NCI-H1436 (cell line): ENCODE measurements around the gene SEMA5A.

Source experiments
- DNase-seq: peaks from one replicate; lab custom pipeline; 2025; lab: John Stamatoyannopoulos, UW

Gene SEMA5A

GRCh38 chr5:9545136-9545991 is 511 bp downstream of the SEMA5A start:
- no peak for DNase-seq

- DNase-seq = no peak
Observed at GRCh38 chr5:9544502-9545135, 1.3 kb downstream of the SEMA5A start.

- no peak for DNase-seq
Observed at GRCh38 chr5:9544056-9544455, 1.8 kb downstream of the SEMA5A start.

GRCh38 chr5:9543311-9543920 is 2.5 kb downstream of the SEMA5A start:
- no peak for DNase-seq

DNA sequence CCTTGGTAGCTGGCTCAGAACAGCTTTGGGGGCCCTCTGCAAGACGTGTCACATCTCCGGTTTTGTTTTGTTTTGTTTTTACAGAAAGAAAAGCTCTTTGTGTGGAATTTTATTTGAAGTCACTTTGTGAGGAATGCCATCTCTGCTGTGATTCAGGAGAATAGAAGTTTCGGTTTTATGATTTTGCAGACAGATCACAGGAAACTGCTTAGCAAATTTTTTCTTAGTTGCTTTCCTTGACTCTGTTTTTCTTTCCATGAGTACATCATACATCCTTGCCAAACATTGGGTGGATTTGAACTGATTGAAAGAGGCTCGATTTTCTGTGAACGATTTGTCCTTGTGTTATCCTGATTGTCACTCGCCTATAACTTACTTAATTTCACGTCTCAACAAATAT is 5.1 kb downstream of the SEMA5A start:
- DNase-seq = no peak

DNA sequence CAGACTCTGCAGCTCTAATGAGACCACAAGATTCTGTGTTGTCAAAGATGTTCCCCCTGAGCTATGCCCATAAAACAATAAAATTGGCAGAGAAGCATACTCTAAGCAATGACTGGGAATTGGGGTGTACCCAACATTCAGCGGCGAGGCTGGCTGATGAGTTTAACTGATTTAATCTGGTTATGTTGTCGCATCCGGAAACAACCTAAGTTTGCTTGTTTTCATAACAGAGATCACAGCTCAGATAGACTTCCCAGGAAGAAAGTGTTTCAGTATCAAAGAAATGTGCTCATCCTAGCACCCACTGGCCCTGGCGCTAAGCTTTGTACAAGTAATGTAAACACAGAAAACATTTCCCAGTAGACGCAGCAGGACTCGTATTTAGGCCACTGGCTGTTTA is 7.4 kb downstream of the SEMA5A start:
- no peak for DNase-seq

DNA sequence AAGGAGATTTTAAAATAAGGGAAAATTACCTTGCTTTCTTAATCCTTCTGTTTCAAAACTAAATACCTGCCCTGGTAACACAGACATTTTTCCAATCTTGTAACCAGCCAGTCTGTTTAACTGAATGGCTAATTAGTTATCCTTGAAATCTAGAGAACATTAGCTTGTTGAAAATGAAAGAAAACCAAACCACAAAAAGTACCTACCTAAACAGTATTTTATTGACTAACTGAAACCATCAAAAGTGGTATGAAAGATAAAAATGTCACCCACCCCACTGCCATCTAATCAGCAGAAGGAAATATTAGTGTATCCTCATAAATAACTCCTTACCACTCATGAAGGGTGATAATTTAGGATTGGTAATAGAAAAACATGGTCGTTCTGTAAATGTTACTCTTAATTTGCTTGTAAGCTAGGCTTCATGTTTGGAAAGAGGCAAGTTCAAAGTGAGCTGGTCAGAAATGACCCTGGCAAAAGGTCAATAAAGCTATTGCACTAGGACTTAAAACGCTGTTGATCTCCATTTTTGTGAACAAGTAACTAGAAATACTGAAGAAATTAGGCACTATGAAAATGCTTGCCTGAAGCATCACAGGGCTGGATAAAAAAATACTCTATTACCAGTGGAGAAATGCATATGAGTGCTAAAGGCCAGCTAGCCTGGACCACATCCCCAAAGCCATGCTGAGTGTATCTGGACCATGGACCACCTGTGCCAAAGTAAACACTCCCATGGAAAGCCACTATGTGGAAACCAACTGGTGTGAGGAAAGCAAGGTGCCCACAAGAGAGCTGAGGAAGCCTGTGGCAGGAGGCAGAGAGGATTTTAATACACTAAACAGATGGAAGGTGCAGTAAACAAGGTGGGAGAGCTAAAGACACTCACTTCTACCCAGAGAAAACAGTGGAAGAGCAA is 8.4 kb downstream of the SEMA5A start:
- DNase-seq = no peak

DNA sequence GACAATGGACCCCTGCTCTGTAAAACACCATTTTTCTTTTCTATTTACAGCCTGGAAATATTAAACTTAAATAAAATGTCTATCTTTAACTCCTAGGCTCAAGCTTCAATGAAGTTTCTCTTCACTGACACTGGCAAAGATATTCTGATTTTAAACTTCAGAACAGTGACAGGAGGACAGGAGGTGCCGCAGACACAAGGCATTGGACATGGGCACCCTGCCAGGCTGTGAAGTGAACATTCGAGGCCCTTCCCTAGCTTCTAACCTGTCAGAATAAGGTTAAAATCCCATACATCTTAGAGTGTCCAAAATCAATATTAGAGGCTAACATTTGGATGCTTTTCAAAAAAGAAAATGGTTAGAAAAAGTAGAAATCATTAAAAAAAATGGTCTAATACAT is 9.2 kb downstream of the SEMA5A start:
- no peak for DNase-seq

GRCh38 chr5:9534881-9535517 is 10.9 kb downstream of the SEMA5A start:
- DNase-seq = no peak

GRCh38 chr5:9533562-9534364 is 12.1 kb downstream of the SEMA5A start:
- no peak for DNase-seq

- no peak for DNase-seq
Observed at GRCh38 chr5:9533096-9533495, 12.8 kb downstream of the SEMA5A start.

DNA sequence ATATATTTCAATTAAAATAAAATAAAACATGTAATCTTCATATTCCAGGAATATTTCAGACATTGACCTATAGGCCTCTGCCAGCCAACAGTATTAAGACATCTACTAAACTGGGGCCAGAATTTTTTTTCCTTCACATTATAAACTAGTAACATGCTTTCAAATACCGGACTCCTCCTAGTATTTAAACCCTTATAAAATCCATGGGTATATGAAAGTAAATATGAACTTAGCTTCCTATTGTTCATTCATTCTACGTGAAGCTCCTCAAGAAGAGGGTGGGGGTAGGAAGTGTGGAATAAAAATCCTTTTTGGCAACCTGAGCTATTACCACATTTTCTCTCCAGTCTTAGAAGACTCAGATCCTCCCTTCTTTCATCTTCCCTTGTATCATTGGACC is 16.4 kb downstream of the SEMA5A start:
- no peak for DNase-seq

DNA sequence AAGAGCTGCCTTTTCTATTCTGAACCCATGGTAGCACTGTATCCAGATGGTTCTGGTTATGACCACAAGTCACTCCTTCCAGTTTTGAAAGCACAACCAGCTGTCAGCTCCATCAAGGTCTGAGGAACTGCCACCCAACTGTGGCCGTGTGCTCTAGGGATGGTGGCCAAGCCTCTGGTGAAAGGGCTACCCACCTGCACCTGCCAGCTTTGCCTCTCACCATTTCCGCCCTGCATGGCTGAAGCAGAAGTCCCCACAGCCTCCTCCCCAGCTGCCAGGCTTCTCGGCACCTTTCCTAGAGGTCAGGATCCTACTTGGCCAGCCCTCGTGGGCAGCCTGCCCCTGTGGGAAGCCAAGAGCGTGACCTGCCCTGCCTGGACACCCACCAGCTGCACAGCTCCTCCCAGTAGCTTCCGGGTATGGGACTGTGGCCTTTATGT is 16.8 kb downstream of the SEMA5A start:
- DNase-seq = no peak

DNA sequence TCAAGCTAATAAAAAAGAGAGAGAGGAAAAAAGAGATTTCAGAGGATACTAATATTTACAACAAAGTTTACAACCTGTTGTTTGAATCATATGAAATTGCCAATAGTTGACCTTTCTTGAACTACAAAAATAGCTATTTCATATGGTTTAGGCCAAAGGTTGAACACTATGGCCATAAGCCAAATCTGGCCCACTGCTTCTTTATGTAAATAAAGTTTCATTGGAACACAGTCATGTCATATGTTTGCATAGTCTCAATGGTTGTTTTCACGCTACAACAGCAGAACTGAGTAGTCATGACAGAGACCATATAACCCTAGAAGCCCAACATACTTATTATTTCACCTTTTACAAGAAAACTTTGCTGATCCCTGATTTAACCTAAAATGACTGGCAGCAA is 20.9 kb downstream of the SEMA5A start:
- DNase-seq = no peak

- no peak for DNase-seq
Observed at GRCh38 chr5:9523090-9523823, 22.6 kb downstream of the SEMA5A start.

- DNase-seq = no peak
Observed at GRCh38 chr5:9519537-9519936, 26.3 kb downstream of the SEMA5A start.

GRCh38 chr5:9516591-9516990 is 29.3 kb downstream of the SEMA5A start:
- no peak for DNase-seq

DNA sequence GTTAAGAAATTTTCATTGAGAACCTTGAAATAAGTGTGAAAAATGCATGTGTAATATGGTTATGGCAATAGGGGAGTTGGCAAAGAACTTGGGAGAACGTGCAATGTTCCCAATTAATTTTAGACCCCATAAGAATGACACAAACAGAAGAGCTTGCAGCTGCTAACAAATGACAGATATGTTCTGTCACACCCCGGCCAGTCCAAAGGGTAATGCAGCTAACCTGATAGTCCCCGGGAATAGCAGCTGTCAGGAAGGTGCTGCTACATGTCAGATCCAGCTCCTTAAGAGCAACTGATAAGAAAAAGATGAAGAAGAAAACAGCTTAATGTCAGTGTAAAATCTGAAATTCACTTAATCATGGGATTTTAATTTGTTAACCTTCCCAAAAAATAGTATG is 30.4 kb downstream of the SEMA5A start:
- DNase-seq = no peak

- DNase-seq = no peak
Observed at GRCh38 chr5:9514968-9515367, 30.9 kb downstream of the SEMA5A start.

DNA sequence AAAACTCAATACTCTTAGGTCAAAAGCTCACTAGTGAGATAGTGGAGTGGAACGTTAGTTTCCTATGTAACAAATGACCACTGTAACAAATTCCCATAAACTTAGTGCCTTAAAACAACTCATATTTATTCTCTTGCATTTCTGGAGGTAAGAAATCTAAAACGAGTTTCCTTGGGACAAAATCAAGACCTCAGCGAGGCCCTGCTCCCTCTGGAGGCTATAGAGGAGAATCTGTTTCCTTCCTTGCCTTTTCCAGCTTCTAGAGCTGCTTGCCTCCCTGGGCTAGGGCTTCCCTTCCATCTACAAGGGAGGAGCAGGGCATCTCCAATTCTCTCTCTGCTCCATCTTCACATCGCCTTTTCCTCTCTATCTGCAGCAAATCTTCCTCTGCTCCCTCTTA is 32.0 kb downstream of the SEMA5A start:
- DNase-seq = no peak
